Body of pancreas (tissue), 4 donors: ENCODE results near the gene RAD51B. TPM values are rescaled to one million over a fixed set of nuclear protein-coding genes. Genes with fewer than 3 reads are reported as not detected.

Experiments used
- ATAC-seq: fragments of 150-250 bp; one replicate; pipeline ENCODE4 v1.9.1; 2016
- DNase-seq, 4 donors: peaks; one replicate each; pipeline ENCODE4 v3.0.0-alpha.2; 2019
- H3K27ac ChIP-seq, 4 donors: fragments of 200-600 bp; sonication (generic); 1 replicate in 3 of 4; 2 replicates in 1 of 4; pipeline versions ENCODE4 v1.5.1 to v1.6.1; 2016 to 2019; ENCODE audit warnings: mild to moderate bottlenecking in 1 of 4, mixed read lengths in 1 of 4, moderate library complexity in 1 of 4
- H3K27me3 ChIP-seq, 2 donors: fragments of 200-600 bp; sonication (generic); one replicate each; pipeline ENCODE4 v1.6.0; 2016; ENCODE audit warnings: mild to moderate bottlenecking in 1 of 2
- H3K36me3 ChIP-seq, 2 donors: fragments of 200-600 bp; sonication (generic); replicated peaks in 1 of 2; 2 replicates each; pipeline ENCODE4 v1.5.1; 2016; ENCODE audit warnings: low read depth in 2 of 2; ENCODE audit not compliant: insufficient read depth in 1 of 2
- H3K4me1 ChIP-seq: fragments of 200-600 bp; sonication (generic); one replicate; pipeline ENCODE4 v1.6.0; 2016
- H3K4me3 ChIP-seq, 2 donors: fragments of 200-600 bp; sonication (generic); 1 replicate in 1 of 2; 2 replicates in 1 of 2; pipeline ENCODE4 v1.5.1; 2016 to 2019
- H3K9me3 ChIP-seq, 3 donors: fragments of 200-600 bp; sonication (generic); 1 replicate in 2 of 3; 2 replicates in 1 of 3; pipeline ENCODE4 v1.5.1; 2016
- POLR2A ChIP-seq, 3 donors: fragments of 450-650 bp; IDR thresholded peaks; one replicate each; pipeline ENCODE4 v1.6.1; 2016; ENCODE audit warnings: antibody characterized with exemption in 3 of 3, mild to moderate bottlenecking in 2 of 3
- WGBS, 2 donors: methylation state at CpG; one replicate each; pipeline ENCODE4 v1.1.5; 2017; 5-methylcytosine and 5-hydroxymethylcytosine counted together
- intact Hi-C: fragments of 100-400 bp; cut with DNase I; formaldehyde crosslinking; loops from one replicate; pipeline ENCODE4 v1.15.1; 2023
- total RNA-seq, 2 donors: library from RNA; depleted of rRNA; stranded (reverse); fragments of >200 nt; gene quantifications; one replicate each; pipeline ENCODE4 v1.1.0, GENCODE V29; 2016
- TF ChIP-seq, protein P1 (sequence below), 7 experiments: fragments of 450-650 bp in 4 of 7; fragments of 200-600 bp in 3 of 7; sonication (generic) in 3 of 7; IDR thresholded peaks; one replicate each; pipeline ENCODE4 v1.5.1; 2016 to 2019; ENCODE audit warnings: antibody characterized with exemption in 7 of 7

The RAD51B gene
- total RNA-seq, 2 donors from 2014 or later = 12.2 to 29.6 TPM

- H3K36me3 ChIP-seq = no peaks in the 10 kb centered on the region
- ATAC-seq (no peak), DNase-seq (no peak)
- intact Hi-C loops = no loop called here
- TF ChIP-seq, protein P1, sequence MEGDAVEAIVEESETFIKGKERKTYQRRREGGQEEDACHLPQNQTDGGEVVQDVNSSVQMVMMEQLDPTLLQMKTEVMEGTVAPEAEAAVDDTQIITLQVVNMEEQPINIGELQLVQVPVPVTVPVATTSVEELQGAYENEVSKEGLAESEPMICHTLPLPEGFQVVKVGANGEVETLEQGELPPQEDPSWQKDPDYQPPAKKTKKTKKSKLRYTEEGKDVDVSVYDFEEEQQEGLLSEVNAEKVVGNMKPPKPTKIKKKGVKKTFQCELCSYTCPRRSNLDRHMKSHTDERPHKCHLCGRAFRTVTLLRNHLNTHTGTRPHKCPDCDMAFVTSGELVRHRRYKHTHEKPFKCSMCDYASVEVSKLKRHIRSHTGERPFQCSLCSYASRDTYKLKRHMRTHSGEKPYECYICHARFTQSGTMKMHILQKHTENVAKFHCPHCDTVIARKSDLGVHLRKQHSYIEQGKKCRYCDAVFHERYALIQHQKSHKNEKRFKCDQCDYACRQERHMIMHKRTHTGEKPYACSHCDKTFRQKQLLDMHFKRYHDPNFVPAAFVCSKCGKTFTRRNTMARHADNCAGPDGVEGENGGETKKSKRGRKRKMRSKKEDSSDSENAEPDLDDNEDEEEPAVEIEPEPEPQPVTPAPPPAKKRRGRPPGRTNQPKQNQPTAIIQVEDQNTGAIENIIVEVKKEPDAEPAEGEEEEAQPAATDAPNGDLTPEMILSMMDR (IDR thresholded peaks at IDR 0.05) = no peak
- no peak overlapping the region for H3K4me3 ChIP-seq
- no peak overlapping the region for H3K27ac ChIP-seq
- 93 to 96% methylated on average over 1 of the region's 1 CpG for WGBS, 2 donors
- H3K9me3 ChIP-seq = no peaks in the 10 kb centered on the region
- H3K27me3 ChIP-seq = no peaks in the 10 kb centered on the region
- no peaks in the 10 kb centered on the region for H3K4me1 ChIP-seq
Measured at GRCh38 chr14:68051146-68051545, 231.6 kb downstream of the RAD51B start.

- intact Hi-C loops = no loop called here
- TF ChIP-seq POLR2A (IDR thresholded peaks at IDR 0.05) = no peak
- TF ChIP-seq, protein P1 (IDR thresholded peaks at IDR 0.05) = no peak
Measured at GRCh38 chr14:68060198-68060597, 240.6 kb downstream of the RAD51B start.

GRCh38 chr14:68062651-68063050 is 243.1 kb downstream of the RAD51B start:
- peak; percentile 38 for ATAC-seq
- Histone ChIP-seq H3K4me1 (no peaks in the 10 kb centered on the region), H3K36me3 (no peaks in the 10 kb centered on the region), H3K27me3 (no peaks in the 10 kb centered on the region), H3K4me3 (no peak overlapping the region), H3K9me3 (no peaks in the 10 kb centered on the region), H3K27ac (no peak overlapping the region)
- intact Hi-C loops = no loop called here
- 43 to 49% methylated on average over 2 of the region's 2 CpGs for WGBS, 2 donors
- TF ChIP-seq, protein P1 (IDR thresholded peaks at IDR 0.05) = no peak
- no peak for TF ChIP-seq POLR2A (IDR thresholded peaks at IDR 0.05)
- DNase-seq = no peak

More at GRCh38 chr14:68060198-68060597, 240.6 kb downstream of the RAD51B start:
- Histone ChIP-seq H3K9me3 (no peaks in the 10 kb centered on the region), H3K4me3 (no peak overlapping the region), H3K27ac (peak overlapping the region in 2 of 4 donors; percentile 33 to 48), H3K4me1 (no peaks in the 10 kb centered on the region), H3K27me3 (no peaks in the 10 kb centered on the region), H3K36me3 (no peaks in the 10 kb centered on the region)
- peak; percentile 48 for ATAC-seq
- 39 to 48% methylated on average over 1 of the region's 1 CpG for WGBS, 2 donors
- no peak for DNase-seq

DNA sequence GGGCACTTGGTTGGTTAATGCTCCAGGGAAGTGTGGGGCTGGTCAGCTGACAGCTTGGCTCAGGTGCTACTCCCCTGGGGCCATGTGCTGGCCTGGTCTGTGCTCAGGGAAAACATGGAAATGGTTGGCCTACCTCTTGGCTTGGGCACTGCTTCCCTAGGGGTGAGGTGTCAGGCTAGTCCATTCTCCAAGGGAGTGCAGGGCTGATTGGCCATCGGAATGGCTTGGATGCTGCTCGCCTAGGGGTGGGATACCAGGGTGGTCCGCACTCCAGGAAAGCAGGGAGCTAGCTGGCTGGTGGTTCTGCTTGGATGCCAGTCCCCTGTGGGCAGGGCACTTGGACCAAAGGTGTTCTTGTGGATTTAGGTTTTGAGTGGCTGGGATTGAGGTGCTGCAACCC is 245.7 kb downstream of the RAD51B start:
- ATAC-seq (no peak), DNase-seq (no peak)
- TF ChIP-seq POLR2A (IDR thresholded peaks at IDR 0.05) = no peak
- TF ChIP-seq, protein P1 (IDR thresholded peaks at IDR 0.05) = no peak
- no peaks in the 10 kb centered on the region for H3K9me3 ChIP-seq
- no peaks in the 10 kb centered on the region for H3K4me1 ChIP-seq
- no peak overlapping the region for H3K27ac ChIP-seq
- 95% methylated on average over 3 of the region's 3 CpGs; no CpG with 5 or more reads in 1 of the 2 donors for WGBS, 2 donors
- intact Hi-C loops = no loop called here
- no peaks in the 10 kb centered on the region for H3K27me3 ChIP-seq
- no peak overlapping the region for H3K4me3 ChIP-seq
- no peaks in the 10 kb centered on the region for H3K36me3 ChIP-seq

DNA sequence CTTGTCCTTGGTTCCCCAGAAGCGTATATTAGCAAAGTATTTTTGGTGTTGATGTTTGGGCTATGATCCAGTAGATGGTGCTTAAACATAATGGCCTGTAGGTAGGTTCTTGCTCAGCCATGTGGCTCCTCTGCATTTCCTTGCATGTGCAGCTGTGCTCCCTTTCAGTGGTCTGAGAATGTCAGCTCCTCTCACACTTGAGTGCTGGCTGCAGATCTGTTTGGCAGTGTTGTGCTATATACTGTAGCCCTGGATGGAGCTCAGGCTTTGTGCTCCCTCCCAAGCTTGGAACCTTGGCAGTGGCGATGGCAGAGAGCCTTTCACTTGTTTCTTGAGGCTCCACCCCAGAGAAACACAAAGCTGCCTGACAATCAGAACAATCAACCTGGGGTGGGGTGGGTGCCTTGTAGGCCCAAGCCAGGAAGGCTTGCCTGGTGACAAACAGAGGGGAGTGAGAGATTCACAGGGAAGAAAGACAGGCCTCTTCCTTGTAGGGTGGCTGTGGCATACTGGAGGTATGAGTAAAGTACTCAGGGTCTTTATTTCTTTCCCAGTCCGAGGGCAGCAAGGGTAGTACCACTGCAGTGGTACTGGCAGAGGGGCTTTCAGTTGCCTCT is 255.3 kb downstream of the RAD51B start:
- H3K4me1 ChIP-seq = no peaks in the 10 kb centered on the region
- no peak for ATAC-seq
- H3K4me3 ChIP-seq = no peak overlapping the region
- H3K27me3 ChIP-seq = no peaks in the 10 kb centered on the region
- 84 to 86% methylated on average over 3 of the region's 3 CpGs for WGBS, 2 donors
- no peak overlapping the region for H3K27ac ChIP-seq
- H3K36me3 ChIP-seq = no peaks in the 10 kb centered on the region
- H3K9me3 ChIP-seq = no peaks in the 10 kb centered on the region
- no peak for TF ChIP-seq POLR2A (IDR thresholded peaks at IDR 0.05)
- TF ChIP-seq, protein P1 (IDR thresholded peaks at IDR 0.05) = no peak
- DNase-seq = no peak
- intact Hi-C loops = no loop called here
